KBM-7 (cell line): ENCODE data around the gene PRKAR2B.

Experiments
- DNase-seq: peaks from one replicate; pipeline ENCODE4 v3.0.0-alpha.2; 2015
- in situ Hi-C: fragments of 300-500 bp; cut with MboI; formaldehyde crosslinking; loops from 2 replicates; pipeline ENCODE4 v1.14.3; 2020; ENCODE audit warnings: low sequenced_read_pairs, low pct_unique_long_range_greater_than_20kb, mixed read lengths

Gene PRKAR2B

GRCh38 chr7:107044347-107045194, at the start of gene PRKAR2B:
Gene PRKAR2B (plus strand): TSS chr7:107044705. CDS start chr7:107044908, 203 bp downstream.
- DNase-seq, result peak; percentile 72
- in situ Hi-C loops, result no loop called here

- DNase-seq, result no peak
- in situ Hi-C loops, result no loop called here
Measured at GRCh38 chr7:106994833-106995232, 49.7 kb upstream of the PRKAR2B start.

GRCh38 chr7:106997487-106998271, 46.8 kb upstream of the PRKAR2B start:
- in situ Hi-C loops, result no loop called here

GRCh38 chr7:106999023-106999422, 45.5 kb upstream of the PRKAR2B start:
- no peak for DNase-seq
- in situ Hi-C loops, result no loop called here

More at GRCh38 chr7:106997487-106998271, 46.8 kb upstream of the PRKAR2B start:
- DNase-seq, result no peak

- in situ Hi-C loops, result no loop called here
- no peak for DNase-seq
Measured at GRCh38 chr7:107001490-107001889, 43.0 kb upstream of the PRKAR2B start.

- in situ Hi-C loops, result no loop called here
- DNase-seq, result no peak
Measured at GRCh38 chr7:107002126-107002525, 42.4 kb upstream of the PRKAR2B start.

GRCh38 chr7:107002529-107002998, 41.9 kb upstream of the PRKAR2B start:
- no peak for DNase-seq
- in situ Hi-C loops, result no loop called here

GRCh38 chr7:107007007-107007891, 37.3 kb upstream of the PRKAR2B start:
- DNase-seq, result no peak
- in situ Hi-C loops, result no loop called here

- no peak for DNase-seq
- in situ Hi-C loops, result no loop called here
Measured at GRCh38 chr7:107007892-107008287, 36.6 kb upstream of the PRKAR2B start.

- in situ Hi-C loops, result no loop called here
- no peak for DNase-seq
Measured at GRCh38 chr7:107009846-107010203, 34.7 kb upstream of the PRKAR2B start.

GRCh38 chr7:107012691-107013090, 31.8 kb upstream of the PRKAR2B start:
- in situ Hi-C loops, result no loop called here
- DNase-seq, result no peak

GRCh38 chr7:107014387-107015023, 30.0 kb upstream of the PRKAR2B start:
- no peak for DNase-seq
- in situ Hi-C loops, result no loop called here

- DNase-seq, result no peak
- in situ Hi-C loops, result no loop called here
Measured at GRCh38 chr7:107016312-107016711, 28.2 kb upstream of the PRKAR2B start.

GRCh38 chr7:107017965-107018719, 26.4 kb upstream of the PRKAR2B start:
- in situ Hi-C loops, result no loop called here
- no peak for DNase-seq

- no peak for DNase-seq
- in situ Hi-C loops, result no loop called here
Measured at GRCh38 chr7:107020400-107020799, 24.1 kb upstream of the PRKAR2B start.

GRCh38 chr7:107021600-107021999, 22.9 kb upstream of the PRKAR2B start:
- in situ Hi-C loops, result no loop called here

GRCh38 chr7:107023522-107024151, 20.9 kb upstream of the PRKAR2B start:
- in situ Hi-C loops, result no loop called here

More at GRCh38 chr7:107021600-107021999, 22.9 kb upstream of the PRKAR2B start:
- DNase-seq, result no peak

GRCh38 chr7:107024906-107025305, 19.6 kb upstream of the PRKAR2B start:
- no peak for DNase-seq
- in situ Hi-C loops, result no loop called here

More at GRCh38 chr7:107023522-107024151, 20.9 kb upstream of the PRKAR2B start:
- DNase-seq, result no peak
